HepG2 (cell line): ENCODE results near the gene UBAC2. TPM values are rescaled to one million over a fixed set of nuclear protein-coding genes. Genes with fewer than 3 reads are reported as not detected.

Experiments used
- ATAC-seq: fragments of 200-7000 bp; cut with Tn5 transposase; 3 replicates; pipeline ENCODE4 v1.9.1; 2020; ENCODE audit warnings: mild to moderate bottlenecking, moderate library complexity
- BruUV-seq: library from RNA; stranded (reverse); fragments of 400-500 nt; replicated peaks from 2 replicates; lab custom pipeline; 2021; lab: Mats Ljungman, UMichigan
- CTCF ChIA-PET: fragments of 300-600 bp; formaldehyde crosslinking; extraction: SDS; loops from one replicate; lab custom pipeline; 2021; ENCODE audit warnings: low total read pairs, inconsistent platforms, low intra/inter-chr PET ratio; lab: Yijun Ruan, JAX
- POLR2A ChIA-PET: fragments of 350-600 bp; sonication (Branson Sonifier 250); formaldehyde crosslinking; loops from one replicate; lab custom pipeline; 2020; ENCODE audit warnings: antibody characterized with exemption, inconsistent platforms; lab: Yijun Ruan, JAX
- DNase-seq: peaks from one replicate; pipeline ENCODE4 v3.0.0-alpha.2; 2015; ENCODE audit warnings: low spot score
- FAIRE-seq: peaks from 3 replicates; lab custom pipeline; 2011; peaks lifted over from hg19 to GRCh38; lab: Jason Lieb, UNC
- H2AFZ ChIP-seq: one replicate; pipeline ENCODE4 v1.6.1; 2011; ENCODE audit warnings: low read length, inconsistent platforms
- H3K27ac ChIP-seq: fragments of 300-600 bp; 3 replicates; pipeline ENCODE4 v1.8.0; 2011; ENCODE audit warnings: mixed run types, mild to moderate bottlenecking, mixed read lengths, low read length, inconsistent platforms; ENCODE audit not compliant: insufficient read depth; ENCODE audit errors: extremely low read length
- H3K27me3 ChIP-seq, 2 experiments: fragments of 200-600 bp in 1 of 2; 2 replicates in 1 of 2; 3 replicates in 1 of 2; pipeline versions ENCODE4 v1.6.0 to v1.8.0; 2011; ENCODE audit warnings: low read length in 2 of 2, mild to moderate bottlenecking in 2 of 2, moderate library complexity in 2 of 2, inconsistent platforms in 1 of 2; ENCODE audit not compliant: insufficient read depth in 2 of 2, control insufficient read depth in 1 of 2
- H3K36me3 ChIP-seq, 2 experiments: fragments of 200-600 bp in 1 of 2; replicated peaks in 1 of 2; 2 replicates in 1 of 2; 3 replicates in 1 of 2; pipeline versions ENCODE4 v1.5.1 to v1.8.0; 2011; ENCODE audit warnings: low read length in 2 of 2, inconsistent platforms in 1 of 2; ENCODE audit not compliant: insufficient read depth in 2 of 2, control insufficient read depth in 1 of 2
- H3K4me1 ChIP-seq: 2 replicates; pipeline ENCODE4 v1.5.1; 2012; ENCODE audit warnings: low read length, inconsistent platforms; ENCODE audit not compliant: insufficient read depth
- H3K4me2 ChIP-seq: 2 replicates; pipeline ENCODE4 v1.6.0; 2011; ENCODE audit warnings: low read depth, low read length, inconsistent platforms
- H3K4me3 ChIP-seq, 3 experiments: fragments of 200-600 bp in 1 of 3; sonication (generic), shearing (Covaris generic) in 1 of 3; replicated peaks in 1 of 3; 2 replicates each; pipeline ENCODE4 v1.5.1; 2011 to 2016; ENCODE audit warnings: low read length in 3 of 3, inconsistent platforms in 2 of 3, low read depth in 2 of 3, mild to moderate bottlenecking in 2 of 3, control low read depth in 1 of 3, mixed read lengths in 1 of 3; ENCODE audit not compliant: insufficient read depth in 1 of 3
- H3K79me2 ChIP-seq: one replicate; pipeline ENCODE4 v1.6.1; 2011; ENCODE audit warnings: low read length, inconsistent platforms; ENCODE audit not compliant: insufficient read depth
- H3K9ac ChIP-seq: 2 replicates; pipeline ENCODE4 v1.6.0; 2011; ENCODE audit warnings: mild to moderate bottlenecking, low read depth, low read length, inconsistent platforms; ENCODE audit not compliant: insufficient read depth
- H3K9me3 ChIP-seq: 2 replicates; pipeline ENCODE4 v1.5.1; 2012; ENCODE audit warnings: mild to moderate bottlenecking, low read length
- H4K20me1 ChIP-seq: 2 replicates; pipeline ENCODE4 v1.6.0; 2011; ENCODE audit warnings: inconsistent platforms, mild to moderate bottlenecking, low read length, moderate library complexity; ENCODE audit not compliant: insufficient read depth
- ARNT ChIP-seq: fragments of 450-650 bp; IDR thresholded peaks from 2 replicates; pipeline ENCODE4 v1.6.1; 2017
- BRD4 ChIP-seq: sonication (generic); formaldehyde crosslinking; IDR thresholded peaks from 2 replicates; pipeline ENCODE4 v1.4.0; 2020; ENCODE audit warnings: missing genetic modification reagents
- HMGXB4 ChIP-seq, 2 experiments: sonication (generic) in 1 of 2; formaldehyde crosslinking in 1 of 2; IDR thresholded peaks; 2 replicates each; pipeline versions ENCODE4 v1.4.0 to v1.6.1; 2018 to 2020; ENCODE audit warnings: missing genetic modification reagents in 2 of 2, borderline replicate concordance in 1 of 2, low read depth in 1 of 2, mild to moderate bottlenecking in 1 of 2, missing biosample characterization in 1 of 2
- TAF15 ChIP-seq: fragments of 200-400 bp; formaldehyde crosslinking; IDR thresholded peaks from one replicate; pipeline ENCODE4 v1.6.1; 2018; ENCODE audit warnings: mild to moderate bottlenecking, low read depth, low read length; ENCODE audit not compliant: poor library complexity, severe bottlenecking
- TOPORS ChIP-seq: sonication (generic); formaldehyde crosslinking; IDR thresholded peaks from 2 replicates; pipeline ENCODE4 v1.8.0; 2023; ENCODE audit warnings: mild to moderate bottlenecking, missing genetic modification reagents
- TRAFD1 ChIP-seq: sonication (generic); formaldehyde crosslinking; IDR thresholded peaks from 2 replicates; pipeline ENCODE4 v1.5.1; 2020; ENCODE audit warnings: missing genetic modification reagents, mild to moderate bottlenecking, borderline replicate concordance
- ZBTB49 ChIP-seq: sonication (generic); formaldehyde crosslinking; IDR thresholded peaks from 2 replicates; pipeline ENCODE4 v1.4.0; 2020; ENCODE audit warnings: missing genetic modification reagents, borderline replicate concordance
- ZNF225 ChIP-seq: sonication (generic); formaldehyde crosslinking; IDR thresholded peaks from 2 replicates; pipeline ENCODE4 v1.4.0; 2020; ENCODE audit warnings: mild to moderate bottlenecking, missing genetic modification reagents
- ZNF772 ChIP-seq: sonication (generic); formaldehyde crosslinking; IDR thresholded peaks from 2 replicates; pipeline ENCODE4 v1.5.0; 2020; ENCODE audit warnings: mild to moderate bottlenecking, missing genetic modification reagents
- WGBS: methylation state at CpG from one replicate; pipeline ENCODE4 v1.1.6; 2017; ENCODE audit warnings: low lambda C conversion rate; 5-methylcytosine and 5-hydroxymethylcytosine counted together
- in situ Hi-C: cut with HindIII; loops from 2 replicates; pipeline ENCODE4 v1.10.0; 2017; ENCODE audit warnings: low pct_unique_long_range_greater_than_20kb; ENCODE audit not compliant: extremely low pct_ligation_motif_present
- intact Hi-C: fragments of 100-400 bp; cut with micrococcal nuclease; formaldehyde crosslinking; loops from one replicate; pipeline ENCODE4 v1.10.0; 2022; ENCODE audit not compliant: unreplicated experiment
- polyA plus RNA-seq, 8 experiments: library from polyadenylated mRNA; depleted of rRNA in 3 of 8; stranded (reverse) in 7 of 8; unstranded in 1 of 8; fragments of >200 nt; fragmentation: Illumina TruSeq in 4 of 8; extraction: Trizol in 4 of 8; gene quantifications; 2 replicates each; pipeline versions ENCODE4 v1.2.1 to v1.2.3, GENCODE V29; 2011 to 2016; ENCODE audit warnings: low read depth in 4 of 8, missing spikeins in 1 of 8, mixed read lengths in 1 of 8; ENCODE audit not compliant: insufficient read depth in 1 of 8
- total RNA-seq, 5 experiments: library from RNA; depleted of rRNA; stranded (reverse); fragments of >200 nt; fragmentation: Illumina TruSeq; extraction: Trizol; gene quantifications; 2 replicates each; pipeline ENCODE4 v1.2.3, GENCODE V29; 2016; ENCODE audit warnings: low read depth in 1 of 5

The UBAC2 gene
- total and polyA plus RNA-seq, 2 of the 13 experiments (the other 11 are each of a cell fraction or from before 2014, with no cell fraction given): 61.3 to 80.8 TPM

- in situ Hi-C loops: no loop called here
- POLR2A ChIA-PET: no interaction called here
- no peak for FAIRE-seq
These were observed 179.5 kb downstream of the UBAC2 start for GRCh38 chr13:99379856-99380801.

GRCh38 chr13:99380921-99381645, 180.4 kb downstream of the UBAC2 start:
- H3K79me2 ChIP-seq: no peaks in the 10 kb centered on the region
- H3K4me1 ChIP-seq: no peaks in the 10 kb centered on the region
- no peak for FAIRE-seq
- H3K9ac ChIP-seq: no peak overlapping the region
- H3K9me3 ChIP-seq: no peaks in the 10 kb centered on the region
- intact Hi-C loops: no loop called here
- peaks cover 2 to 12% of the 10 kb centered on the region in 2 experiments; a peak in 3 of 5 replicates for H3K36me3 ChIP-seq
- no peak overlapping the region for H3K27ac ChIP-seq
- H3K4me2 ChIP-seq: no peak overlapping the region
- H2AFZ ChIP-seq: no peak overlapping the region
- CTCF ChIA-PET: no interaction called here
- no peaks in the 10 kb centered on the region for H3K27me3 ChIP-seq
- ATAC-seq: no peak
- no peak overlapping the region for H3K4me3 ChIP-seq
- 97% methylated on average over 15 of the region's 15 CpGs for WGBS
- DNase-seq: no peak
- BruUV-seq: no TSS peak
- POLR2A ChIA-PET: interaction anchor here (0.6 kb wide), 1 partner anchor 1079 kb away, joined by 3 read pairs; no protein-coding TSS in a partner anchor
- in situ Hi-C loops: no loop called here
- no peaks in the 10 kb centered on the region for H4K20me1 ChIP-seq
- TF ChIP-seq TRAFD1 (CRISPR knock-in tag) (no peak), ARNT (no peak), ZBTB49 (CRISPR knock-in tag) (no peak), TOPORS (no peak), TAF15 (no peak), HMGXB4 (CRISPR knock-in tag; IDR thresholded peaks at IDR 0.05; ENCODE audit: borderline replicate concordance in 1 of 2, low read depth in 1 of 2) (no peak), BRD4 (CRISPR knock-in tag) (no peak), ZNF772 (CRISPR knock-in tag) (no peak)

More at GRCh38 chr13:99379856-99380801, 179.5 kb downstream of the UBAC2 start:
- no peaks in the 10 kb centered on the region for H3K9me3 ChIP-seq
- CTCF ChIA-PET: no interaction called here
- H3K4me1 ChIP-seq: no peaks in the 10 kb centered on the region
- no peaks in the 10 kb centered on the region for H3K79me2 ChIP-seq
- intact Hi-C loops: no loop called here
- ATAC-seq (no peak), DNase-seq (no peak)
- peaks cover 0 to 12% of the 10 kb centered on the region in 2 experiments; a peak in 3 of 5 replicates for H3K36me3 ChIP-seq
- TF ChIP-seq ZNF225 (CRISPR knock-in tag): no peak
- no peak overlapping the region for H2AFZ ChIP-seq
- H3K27ac ChIP-seq: no peak overlapping the region
- no peaks in the 10 kb centered on the region for H4K20me1 ChIP-seq
- 90% methylated on average over 16 of the region's 16 CpGs for WGBS
- H3K9ac ChIP-seq: no peak overlapping the region
- H3K4me2 ChIP-seq: no peak overlapping the region
- H3K27me3 ChIP-seq: no peaks in the 10 kb centered on the region
- BruUV-seq: no TSS peak
- no peak overlapping the region for H3K4me3 ChIP-seq
